Upper lobe of left lung (tissue), 4 donors: Measurements from ENCODE around the gene LGR4.

Experiments used
- POLR2A ChIP-seq, 4 donors: fragments of 450-650 bp; IDR thresholded peaks; one replicate each; pipeline ENCODE4 v1.5.1; 2016 to 2017; ENCODE audit warnings: antibody characterized with exemption in 4 of 4, mild to moderate bottlenecking in 2 of 4
- POLR2AphosphoS5 ChIP-seq, 2 donors: sonication (generic); formaldehyde crosslinking; IDR thresholded peaks; one replicate each; pipeline ENCODE4 v1.5.1; 2017; ENCODE audit warnings: antibody characterized with exemption in 2 of 2
- TF ChIP-seq, protein P1 (sequence below), 6 experiments: fragments of 450-650 bp in 4 of 6; fragments of 200-600 bp in 2 of 6; sonication (generic) in 2 of 6; IDR thresholded peaks; one replicate each; pipeline ENCODE4 v1.5.1; 2016 to 2019; ENCODE audit warnings: antibody characterized with exemption in 6 of 6

DNA sequence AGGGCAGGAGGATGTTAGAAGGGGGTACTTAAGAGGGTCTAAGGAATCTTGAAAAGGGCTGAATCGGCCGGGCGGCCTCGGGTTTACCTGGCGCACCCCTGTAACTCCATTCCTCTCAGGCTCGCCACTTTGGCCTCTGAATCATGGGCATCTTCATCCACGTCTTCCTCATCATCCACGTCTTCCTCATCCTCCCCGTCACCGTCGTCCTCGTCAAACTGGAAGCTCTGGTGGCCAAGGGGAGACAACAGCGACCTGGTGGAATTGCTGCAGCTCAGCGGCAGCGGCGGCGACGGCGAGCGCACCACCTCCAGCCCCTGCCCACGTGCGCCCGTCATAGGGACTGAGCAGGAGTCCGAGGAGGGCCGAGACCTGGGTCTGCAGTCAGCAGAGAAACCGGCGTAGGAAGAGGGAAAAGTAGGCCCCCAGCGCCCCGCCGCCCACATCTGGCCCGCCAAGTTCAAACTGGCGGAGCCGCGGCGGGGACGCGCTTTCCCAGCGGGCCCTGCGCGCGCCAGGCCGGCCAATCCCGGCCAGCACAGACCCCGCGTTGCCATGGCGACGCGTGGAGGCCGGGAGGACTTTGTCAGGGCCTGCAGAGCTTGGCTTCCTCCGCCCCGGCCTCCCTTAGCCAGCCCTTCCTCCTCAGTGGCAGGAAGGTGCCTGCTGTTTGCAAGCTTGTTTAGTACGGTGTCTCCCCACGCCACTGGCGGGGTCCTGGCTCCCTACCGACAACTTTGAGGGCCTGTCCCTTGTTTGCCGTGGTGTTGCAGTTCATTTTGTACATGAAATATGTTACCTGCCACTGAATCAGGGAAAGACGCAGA is 109.6 kb downstream of the LGR4 start, which contains the start of gene CCDC34:
- TF ChIP-seq, protein P1, sequence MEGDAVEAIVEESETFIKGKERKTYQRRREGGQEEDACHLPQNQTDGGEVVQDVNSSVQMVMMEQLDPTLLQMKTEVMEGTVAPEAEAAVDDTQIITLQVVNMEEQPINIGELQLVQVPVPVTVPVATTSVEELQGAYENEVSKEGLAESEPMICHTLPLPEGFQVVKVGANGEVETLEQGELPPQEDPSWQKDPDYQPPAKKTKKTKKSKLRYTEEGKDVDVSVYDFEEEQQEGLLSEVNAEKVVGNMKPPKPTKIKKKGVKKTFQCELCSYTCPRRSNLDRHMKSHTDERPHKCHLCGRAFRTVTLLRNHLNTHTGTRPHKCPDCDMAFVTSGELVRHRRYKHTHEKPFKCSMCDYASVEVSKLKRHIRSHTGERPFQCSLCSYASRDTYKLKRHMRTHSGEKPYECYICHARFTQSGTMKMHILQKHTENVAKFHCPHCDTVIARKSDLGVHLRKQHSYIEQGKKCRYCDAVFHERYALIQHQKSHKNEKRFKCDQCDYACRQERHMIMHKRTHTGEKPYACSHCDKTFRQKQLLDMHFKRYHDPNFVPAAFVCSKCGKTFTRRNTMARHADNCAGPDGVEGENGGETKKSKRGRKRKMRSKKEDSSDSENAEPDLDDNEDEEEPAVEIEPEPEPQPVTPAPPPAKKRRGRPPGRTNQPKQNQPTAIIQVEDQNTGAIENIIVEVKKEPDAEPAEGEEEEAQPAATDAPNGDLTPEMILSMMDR (IDR thresholded peaks at IDR 0.05), result no peak
- TF ChIP-seq POLR2AphosphoS5 (IDR thresholded peaks at IDR 0.05), result peak in 1 of 2 donors; percentile 56
- TF ChIP-seq POLR2A (IDR thresholded peaks at IDR 0.05), result peak in 1 of 4 donors; percentile 43
